MCF 10A (cell line): ENCODE data around the gene EPHA4. TPM values are rescaled to one million over a fixed set of nuclear protein-coding genes. Genes with fewer than 3 reads are reported as not detected.

Source experiments
- BruUV-seq: library from RNA; stranded (reverse); fragments of 400-500 nt; replicated peaks from 2 replicates; lab custom pipeline; 2021; lab: Mats Ljungman, UMichigan
- CTCF ChIA-PET: fragments of 300-600 bp; sonication (Branson Sonifier 250); formaldehyde crosslinking; extraction: SDS; loops from one replicate; lab custom pipeline; 2021; ENCODE audit warnings: antibody characterized with exemption, inconsistent platforms; lab: Yijun Ruan, JAX
- POLR2A ChIA-PET: fragments of 300-600, 350-650 bp; sonication (Branson Sonifier 250); formaldehyde crosslinking; extraction: SDS; loops from one replicate; lab custom pipeline; 2020; ENCODE audit warnings: antibody characterized with exemption, inconsistent platforms; lab: Yijun Ruan, JAX
- DNase-seq: peaks from one replicate; pipeline ENCODE4 v3.0.0-alpha.2; 2018; ENCODE audit not compliant: unreplicated experiment
- H3K27ac Mint-ChIP-seq: one replicate; pipeline ENCODE4 v1.8.0; 2022; ENCODE audit warnings: mild to moderate bottlenecking, low read depth, mixed read lengths; ENCODE audit not compliant: unreplicated experiment
- H3K27me3 Mint-ChIP-seq: one replicate; pipeline ENCODE4 v1.8.0; 2022; ENCODE audit warnings: mixed read lengths; ENCODE audit not compliant: insufficient read depth, unreplicated experiment
- H3K36me3 Mint-ChIP-seq: one replicate; pipeline ENCODE4 v1.8.0; 2022; ENCODE audit warnings: mild to moderate bottlenecking, moderate library complexity, mixed read lengths; ENCODE audit not compliant: insufficient read depth, unreplicated experiment
- H3K4me1 Mint-ChIP-seq: one replicate; pipeline ENCODE4 v1.8.0; 2022; ENCODE audit warnings: mixed read lengths; ENCODE audit not compliant: insufficient read depth, unreplicated experiment
- H3K4me3 Mint-ChIP-seq: one replicate; pipeline ENCODE4 v1.8.0; 2022; ENCODE audit warnings: mild to moderate bottlenecking, moderate library complexity, mixed read lengths; ENCODE audit not compliant: unreplicated experiment
- H3K9me3 Mint-ChIP-seq: one replicate; pipeline ENCODE4 v1.8.0; 2022; ENCODE audit warnings: mixed read lengths; ENCODE audit not compliant: unreplicated experiment
- intact Hi-C: fragments of 100-400 bp; cut with micrococcal nuclease; formaldehyde crosslinking; loops from 2 replicates; pipeline ENCODE4 v1.14.1; 2022
- total RNA-seq: library from RNA; stranded (reverse); gene quantifications from 2 replicates; pipeline ENCODE4 v1.2.3, GENCODE V29; 2022
- TF ChIP-seq, protein P1 (sequence below): fragments of 200-600 bp; IDR thresholded peaks from one replicate; pipeline ENCODE4 v1.8.0; 2022; ENCODE audit warnings: antibody characterized with exemption, mild to moderate bottlenecking; ENCODE audit not compliant: unreplicated experiment

The EPHA4 gene
- total RNA-seq, 1 experiment from 2014 or later, result 2.0 TPM

- intact Hi-C loops, result no loop called here
- DNase-seq, result no peak
- POLR2A ChIA-PET, result interaction anchor here (1.0 kb wide), 1 partner anchor 21 kb away, joined by 3 read pairs; no protein-coding TSS in a partner anchor
- Mint-ChIP-seq H3K4me3 (no peak overlapping the region), H3K27ac (no peak overlapping the region), H3K27me3 (no peaks in the 10 kb centered on the region), H3K4me1 (peaks cover 7% of the 10 kb centered on the region), H3K9me3 (no peaks in the 10 kb centered on the region), H3K36me3 (no peaks in the 10 kb centered on the region)
- TF ChIP-seq, protein P1, sequence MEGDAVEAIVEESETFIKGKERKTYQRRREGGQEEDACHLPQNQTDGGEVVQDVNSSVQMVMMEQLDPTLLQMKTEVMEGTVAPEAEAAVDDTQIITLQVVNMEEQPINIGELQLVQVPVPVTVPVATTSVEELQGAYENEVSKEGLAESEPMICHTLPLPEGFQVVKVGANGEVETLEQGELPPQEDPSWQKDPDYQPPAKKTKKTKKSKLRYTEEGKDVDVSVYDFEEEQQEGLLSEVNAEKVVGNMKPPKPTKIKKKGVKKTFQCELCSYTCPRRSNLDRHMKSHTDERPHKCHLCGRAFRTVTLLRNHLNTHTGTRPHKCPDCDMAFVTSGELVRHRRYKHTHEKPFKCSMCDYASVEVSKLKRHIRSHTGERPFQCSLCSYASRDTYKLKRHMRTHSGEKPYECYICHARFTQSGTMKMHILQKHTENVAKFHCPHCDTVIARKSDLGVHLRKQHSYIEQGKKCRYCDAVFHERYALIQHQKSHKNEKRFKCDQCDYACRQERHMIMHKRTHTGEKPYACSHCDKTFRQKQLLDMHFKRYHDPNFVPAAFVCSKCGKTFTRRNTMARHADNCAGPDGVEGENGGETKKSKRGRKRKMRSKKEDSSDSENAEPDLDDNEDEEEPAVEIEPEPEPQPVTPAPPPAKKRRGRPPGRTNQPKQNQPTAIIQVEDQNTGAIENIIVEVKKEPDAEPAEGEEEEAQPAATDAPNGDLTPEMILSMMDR, result no peak
- CTCF ChIA-PET, result interaction anchor here (0.6 kb wide), 1 partner anchor 779 kb away, joined by 3 read pairs; no protein-coding TSS in a partner anchor
- BruUV-seq, result no TSS peak
Observed at GRCh38 chr2:221539246-221539645, 32.9 kb downstream of the EPHA4 start.

DNA sequence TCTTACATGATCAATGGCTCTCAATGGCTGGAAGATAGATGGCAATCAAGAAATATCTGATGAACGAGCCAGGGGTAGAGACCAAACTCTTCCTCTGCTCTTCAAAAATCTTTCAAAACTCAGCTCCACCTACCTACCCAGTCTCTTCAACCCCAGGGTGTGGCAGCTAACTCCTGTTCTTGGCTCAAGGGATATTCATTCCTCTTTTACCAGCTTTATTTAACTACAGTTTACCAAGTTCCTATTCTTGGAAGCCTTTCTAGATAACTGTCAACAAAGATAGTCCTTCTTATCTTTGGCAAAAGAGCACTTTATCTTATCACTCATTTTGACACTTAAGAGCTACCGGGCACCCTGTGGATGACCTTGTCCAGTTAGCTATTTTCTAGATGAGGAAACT, 36.3 kb downstream of the EPHA4 start:
- BruUV-seq, result no TSS peak
- POLR2A ChIA-PET, result interaction anchor here (0.7 kb wide), 1 partner anchor 181 kb away, joined by 3 read pairs; no protein-coding TSS in a partner anchor
- TF ChIP-seq, protein P1, result no peak
- intact Hi-C loops, result no loop called here
- Mint-ChIP-seq H3K27me3 (no peaks in the 10 kb centered on the region), H3K9me3 (no peaks in the 10 kb centered on the region), H3K36me3 (no peaks in the 10 kb centered on the region), H3K27ac (no peak overlapping the region), H3K4me3 (no peak overlapping the region), H3K4me1 (peaks cover 9% of the 10 kb centered on the region)
- CTCF ChIA-PET, result interaction anchor here (0.5 to 1.1 kb wide), 3 partner anchors 90 to 1799 kb away, joined by 3 read pairs; no protein-coding TSS in a partner anchor
- no peak for DNase-seq

DNA sequence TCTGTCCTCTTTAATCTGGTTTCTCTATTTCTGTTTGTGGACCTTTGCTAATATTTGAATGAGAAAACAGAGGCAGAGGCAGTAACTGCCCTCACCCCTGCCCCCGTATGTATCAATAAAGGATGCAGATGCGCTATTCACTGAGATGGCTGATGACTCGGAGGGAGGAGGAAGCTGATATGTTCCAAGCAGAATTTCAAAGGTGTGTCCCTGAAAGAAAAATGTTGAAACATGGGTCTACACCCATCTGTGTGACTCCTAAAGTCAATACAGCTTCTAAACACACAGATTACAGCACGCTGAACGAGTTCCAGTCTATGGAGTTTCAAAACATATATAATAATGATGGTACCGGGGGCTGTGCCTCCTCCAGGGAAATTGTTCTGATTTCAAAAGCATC, 38.8 kb downstream of the EPHA4 start:
- TF ChIP-seq, protein P1, result no peak
- H3K36me3 Mint-ChIP-seq, result no peaks in the 10 kb centered on the region
- H3K27ac Mint-ChIP-seq, result peak overlapping the region; percentile 67
- ChIA-PET POLR2A (interaction anchor here (0.5 to 0.8 kb wide), 3 partner anchors 8 to 709 kb away, joined by 3 read pairs; no protein-coding TSS in a partner anchor), CTCF (interaction anchor here (0.6 kb wide), 1 partner anchor 23 kb away, joined by 3 read pairs; no protein-coding TSS in a partner anchor)
- intact Hi-C loops, result no loop called here
- no peak overlapping the region for H3K4me3 Mint-ChIP-seq
- H3K4me1 Mint-ChIP-seq, result peaks cover 30% of the 10 kb centered on the region
- DNase-seq, result peak; percentile 39
- BruUV-seq, result no TSS peak
- no peaks in the 10 kb centered on the region for H3K27me3 Mint-ChIP-seq
- H3K9me3 Mint-ChIP-seq, result no peaks in the 10 kb centered on the region

DNA sequence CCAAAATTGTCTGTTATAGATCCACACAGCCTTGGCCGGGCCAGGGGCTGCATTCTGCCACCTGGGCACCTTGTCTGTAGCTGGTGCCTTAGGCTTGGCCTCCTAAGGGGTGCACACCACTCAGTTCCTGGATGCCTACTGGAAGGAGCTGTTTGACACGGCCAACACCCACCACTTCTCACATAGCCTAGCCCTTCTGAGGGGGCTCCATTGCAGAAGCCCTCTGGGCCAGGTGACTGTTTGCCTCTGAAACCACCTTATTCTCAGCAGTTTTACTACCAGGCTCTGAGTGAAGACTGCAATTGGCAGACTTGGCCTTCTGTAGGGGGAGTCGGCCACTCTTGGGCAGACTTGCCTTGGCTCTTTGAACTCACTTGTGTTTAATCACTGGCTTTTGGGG, 39.5 kb downstream of the EPHA4 start:
- H3K4me1 Mint-ChIP-seq, result peaks cover 30% of the 10 kb centered on the region
- POLR2A ChIA-PET, result interaction anchor here (0.8 kb wide), 2 partner anchors 9 to 22 kb away, joined by 3 read pairs; no protein-coding TSS in a partner anchor
- intact Hi-C loops, result no loop called here
- no peak overlapping the region for H3K4me3 Mint-ChIP-seq
- peak overlapping the region; percentile 67 for H3K27ac Mint-ChIP-seq
- CTCF ChIA-PET, result no interaction called here
- H3K9me3 Mint-ChIP-seq, result no peaks in the 10 kb centered on the region
- no peaks in the 10 kb centered on the region for H3K36me3 Mint-ChIP-seq
- DNase-seq, result no peak
- H3K27me3 Mint-ChIP-seq, result no peaks in the 10 kb centered on the region
- TF ChIP-seq, protein P1, result no peak
- no TSS peak for BruUV-seq
